GM23338 (cell line): ENCODE data around the gene NDUFS7. TPM values are rescaled to one million over a fixed set of nuclear protein-coding genes. Genes with fewer than 3 reads are reported as not detected.

Experiments used
- ATAC-seq: fragments of 200-7000 bp; cut with Tn5 transposase; 3 replicates; pipeline ENCODE4 v1.9.1; 2020
- DNase-seq: peaks from one replicate; pipeline ENCODE4 v3.0.0-alpha.2; 2015; ENCODE audit warnings: low spot score
- H2AFZ ChIP-seq: fragments of 200-600 bp; sonication (generic); 2 replicates; pipeline ENCODE4 v1.8.0; 2016; ENCODE audit warnings: antibody characterized with exemption, mild to moderate bottlenecking, moderate library complexity
- H3F3A ChIP-seq: fragments of 200-600 bp; sonication (generic); replicated peaks from 2 replicates; pipeline ENCODE4 v1.8.0; 2017; ENCODE audit warnings: antibody characterized with exemption, mixed run types, low read depth
- H3K27ac ChIP-seq: fragments of 200-600 bp; sonication (generic); 2 replicates; pipeline ENCODE4 v1.6.1; 2016; ENCODE audit warnings: low read depth
- H3K27me3 ChIP-seq: fragments of 200-600 bp; sonication (generic); 2 replicates; pipeline ENCODE4 v1.8.0; 2016; ENCODE audit warnings: mild to moderate bottlenecking, mixed run types, moderate library complexity; ENCODE audit not compliant: insufficient read depth
- H3K36me3 ChIP-seq: fragments of 200-600 bp; sonication (generic); 2 replicates; pipeline ENCODE4 v1.8.0; 2016; ENCODE audit warnings: mild to moderate bottlenecking; ENCODE audit not compliant: insufficient read depth
- H3K4me1 ChIP-seq: fragments of 200-600 bp; sonication (generic); 2 replicates; pipeline ENCODE4 v1.8.0; 2016; ENCODE audit warnings: mild to moderate bottlenecking, moderate library complexity; ENCODE audit not compliant: insufficient read depth
- H3K4me2 ChIP-seq: fragments of 200-600 bp; sonication (generic); 2 replicates; pipeline ENCODE4 v1.7.1; 2017; ENCODE audit warnings: mixed run types
- H3K4me3 ChIP-seq: fragments of 200-600 bp; sonication (generic); 2 replicates; pipeline ENCODE4 v1.6.1; 2016; ENCODE audit warnings: mixed run types
- H3K79me2 ChIP-seq: fragments of 200-600 bp; sonication (generic); replicated peaks from 2 replicates; pipeline ENCODE4 v1.8.0; 2017; ENCODE audit warnings: mild to moderate bottlenecking; ENCODE audit not compliant: insufficient read depth
- H3K9me2 ChIP-seq: fragments of 200-600 bp; sonication (generic); 2 replicates; pipeline ENCODE4 v1.8.0; 2017; ENCODE audit not compliant: insufficient read depth
- H4K20me1 ChIP-seq: fragments of 200-600 bp; sonication (generic); replicated peaks from 2 replicates; pipeline ENCODE4 v1.8.0; 2017; ENCODE audit warnings: mild to moderate bottlenecking; ENCODE audit not compliant: insufficient read depth
- H3K27ac Mint-ChIP-seq: 2 replicates; pipeline ENCODE4 v1.8.0; 2020; ENCODE audit warnings: inconsistent platforms, mild to moderate bottlenecking, moderate library complexity, mixed read lengths
- H3K27me3 Mint-ChIP-seq: 3 replicates; pipeline ENCODE4 v1.8.0; 2022; ENCODE audit warnings: low read depth, mild to moderate bottlenecking, moderate library complexity, mixed read lengths, inconsistent platforms; ENCODE audit not compliant: insufficient read depth, poor library complexity
- H3K36me3 Mint-ChIP-seq: 3 replicates; pipeline ENCODE4 v1.8.0; 2021; ENCODE audit warnings: low read depth, mild to moderate bottlenecking, inconsistent platforms, moderate library complexity, mixed read lengths
- H3K4me1 Mint-ChIP-seq: 3 replicates; pipeline ENCODE4 v1.8.0; 2020; ENCODE audit warnings: mild to moderate bottlenecking, inconsistent platforms, mixed read lengths
- H3K4me3 Mint-ChIP-seq: 3 replicates; pipeline ENCODE4 v1.8.0; 2021; ENCODE audit warnings: moderate library complexity, mild to moderate bottlenecking, inconsistent platforms, mixed read lengths
- H3K9me3 Mint-ChIP-seq: 3 replicates; pipeline ENCODE4 v1.8.0; 2020; ENCODE audit warnings: moderate library complexity, mild to moderate bottlenecking, inconsistent platforms, mixed read lengths
- CREB1 ChIP-seq: fragments of 250-450 bp; sonication (Bioruptor Pico); IDR thresholded peaks from 2 replicates; pipeline ENCODE4 v1.5.0; 2020; ENCODE audit warnings: low read depth, mild to moderate bottlenecking, moderate library complexity
- ETS1 ChIP-seq: IDR thresholded peaks from 2 replicates; pipeline ENCODE4 v1.6.1; 2016; ENCODE audit warnings: antibody characterized with exemption
- EZH2 ChIP-seq: fragments of 200-600 bp; sonication (generic); IDR thresholded peaks from one replicate; pipeline ENCODE4 v1.8.0; 2017; ENCODE audit warnings: antibody characterized with exemption, mild to moderate bottlenecking, low read depth; ENCODE audit not compliant: unreplicated experiment
- EZH2phosphoT487 ChIP-seq: fragments of 200-600 bp; sonication (generic); IDR thresholded peaks from one replicate; pipeline ENCODE4 v1.8.1; 2018; ENCODE audit warnings: antibody characterized with exemption; ENCODE audit not compliant: unreplicated experiment
- JUNB ChIP-seq: IDR thresholded peaks from one replicate; pipeline ENCODE4 v1.6.1; 2016; ENCODE audit warnings: antibody characterized with exemption; ENCODE audit not compliant: unreplicated experiment
- NANOG ChIP-seq: IDR thresholded peaks from 2 replicates; pipeline ENCODE4 v1.6.1; 2016; ENCODE audit warnings: antibody characterized with exemption, borderline replicate concordance
- POLR2AphosphoS5 ChIP-seq: IDR thresholded peaks from 2 replicates; pipeline ENCODE4 v1.6.1; 2016; ENCODE audit warnings: antibody characterized with exemption, low read depth
- STAT1 ChIP-seq: IDR thresholded peaks from one replicate; pipeline ENCODE4 v1.6.1; 2016; ENCODE audit warnings: antibody characterized with exemption; ENCODE audit not compliant: unreplicated experiment
- ZNF331 ChIP-seq: fragments of 250-450 bp; sonication (Bioruptor Pico); IDR thresholded peaks from 2 replicates; pipeline ENCODE4 v1.5.0; 2020; ENCODE audit warnings: low read depth, mild to moderate bottlenecking, moderate library complexity
- polyA plus RNA-seq: library from polyadenylated mRNA; unstranded; fragments of >200 nt; fragmentation: Nextera tagmentation; extraction: Ambion mirVana; gene quantifications from 2 replicates; pipeline ENCODE4 v1.2.1, GENCODE V29; 2016
- total RNA-seq: library from RNA; depleted of rRNA; stranded (reverse); fragments of >200 nt; shearing (Covaris generic); gene quantifications from 2 replicates; pipeline ENCODE4 v1.2.3, GENCODE V29; 2014
- TF ChIP-seq, protein P1 (sequence below): fragments of 250-450 bp; sonication (Bioruptor Pico); IDR thresholded peaks from 2 replicates; pipeline ENCODE4 v1.5.0; 2020; ENCODE audit warnings: mild to moderate bottlenecking, moderate library complexity
- TF ChIP-seq, protein P2 (sequence below), 2 experiments: fragments of 200-600 bp in 1 of 2; sonication (generic) in 1 of 2; conservative IDR thresholded peaks; 2 replicates each; pipeline versions ENCODE4 v1.5.1 to v1.6.1; 2016 to 2017; ENCODE audit warnings: antibody characterized with exemption in 2 of 2, low read depth in 2 of 2, mild to moderate bottlenecking in 2 of 2, moderate library complexity in 1 of 2

Gene NDUFS7
- total and polyA plus RNA-seq, 2 experiments from 2014 or later, result 132 to 203 TPM

- TF ChIP-seq, protein P1, sequence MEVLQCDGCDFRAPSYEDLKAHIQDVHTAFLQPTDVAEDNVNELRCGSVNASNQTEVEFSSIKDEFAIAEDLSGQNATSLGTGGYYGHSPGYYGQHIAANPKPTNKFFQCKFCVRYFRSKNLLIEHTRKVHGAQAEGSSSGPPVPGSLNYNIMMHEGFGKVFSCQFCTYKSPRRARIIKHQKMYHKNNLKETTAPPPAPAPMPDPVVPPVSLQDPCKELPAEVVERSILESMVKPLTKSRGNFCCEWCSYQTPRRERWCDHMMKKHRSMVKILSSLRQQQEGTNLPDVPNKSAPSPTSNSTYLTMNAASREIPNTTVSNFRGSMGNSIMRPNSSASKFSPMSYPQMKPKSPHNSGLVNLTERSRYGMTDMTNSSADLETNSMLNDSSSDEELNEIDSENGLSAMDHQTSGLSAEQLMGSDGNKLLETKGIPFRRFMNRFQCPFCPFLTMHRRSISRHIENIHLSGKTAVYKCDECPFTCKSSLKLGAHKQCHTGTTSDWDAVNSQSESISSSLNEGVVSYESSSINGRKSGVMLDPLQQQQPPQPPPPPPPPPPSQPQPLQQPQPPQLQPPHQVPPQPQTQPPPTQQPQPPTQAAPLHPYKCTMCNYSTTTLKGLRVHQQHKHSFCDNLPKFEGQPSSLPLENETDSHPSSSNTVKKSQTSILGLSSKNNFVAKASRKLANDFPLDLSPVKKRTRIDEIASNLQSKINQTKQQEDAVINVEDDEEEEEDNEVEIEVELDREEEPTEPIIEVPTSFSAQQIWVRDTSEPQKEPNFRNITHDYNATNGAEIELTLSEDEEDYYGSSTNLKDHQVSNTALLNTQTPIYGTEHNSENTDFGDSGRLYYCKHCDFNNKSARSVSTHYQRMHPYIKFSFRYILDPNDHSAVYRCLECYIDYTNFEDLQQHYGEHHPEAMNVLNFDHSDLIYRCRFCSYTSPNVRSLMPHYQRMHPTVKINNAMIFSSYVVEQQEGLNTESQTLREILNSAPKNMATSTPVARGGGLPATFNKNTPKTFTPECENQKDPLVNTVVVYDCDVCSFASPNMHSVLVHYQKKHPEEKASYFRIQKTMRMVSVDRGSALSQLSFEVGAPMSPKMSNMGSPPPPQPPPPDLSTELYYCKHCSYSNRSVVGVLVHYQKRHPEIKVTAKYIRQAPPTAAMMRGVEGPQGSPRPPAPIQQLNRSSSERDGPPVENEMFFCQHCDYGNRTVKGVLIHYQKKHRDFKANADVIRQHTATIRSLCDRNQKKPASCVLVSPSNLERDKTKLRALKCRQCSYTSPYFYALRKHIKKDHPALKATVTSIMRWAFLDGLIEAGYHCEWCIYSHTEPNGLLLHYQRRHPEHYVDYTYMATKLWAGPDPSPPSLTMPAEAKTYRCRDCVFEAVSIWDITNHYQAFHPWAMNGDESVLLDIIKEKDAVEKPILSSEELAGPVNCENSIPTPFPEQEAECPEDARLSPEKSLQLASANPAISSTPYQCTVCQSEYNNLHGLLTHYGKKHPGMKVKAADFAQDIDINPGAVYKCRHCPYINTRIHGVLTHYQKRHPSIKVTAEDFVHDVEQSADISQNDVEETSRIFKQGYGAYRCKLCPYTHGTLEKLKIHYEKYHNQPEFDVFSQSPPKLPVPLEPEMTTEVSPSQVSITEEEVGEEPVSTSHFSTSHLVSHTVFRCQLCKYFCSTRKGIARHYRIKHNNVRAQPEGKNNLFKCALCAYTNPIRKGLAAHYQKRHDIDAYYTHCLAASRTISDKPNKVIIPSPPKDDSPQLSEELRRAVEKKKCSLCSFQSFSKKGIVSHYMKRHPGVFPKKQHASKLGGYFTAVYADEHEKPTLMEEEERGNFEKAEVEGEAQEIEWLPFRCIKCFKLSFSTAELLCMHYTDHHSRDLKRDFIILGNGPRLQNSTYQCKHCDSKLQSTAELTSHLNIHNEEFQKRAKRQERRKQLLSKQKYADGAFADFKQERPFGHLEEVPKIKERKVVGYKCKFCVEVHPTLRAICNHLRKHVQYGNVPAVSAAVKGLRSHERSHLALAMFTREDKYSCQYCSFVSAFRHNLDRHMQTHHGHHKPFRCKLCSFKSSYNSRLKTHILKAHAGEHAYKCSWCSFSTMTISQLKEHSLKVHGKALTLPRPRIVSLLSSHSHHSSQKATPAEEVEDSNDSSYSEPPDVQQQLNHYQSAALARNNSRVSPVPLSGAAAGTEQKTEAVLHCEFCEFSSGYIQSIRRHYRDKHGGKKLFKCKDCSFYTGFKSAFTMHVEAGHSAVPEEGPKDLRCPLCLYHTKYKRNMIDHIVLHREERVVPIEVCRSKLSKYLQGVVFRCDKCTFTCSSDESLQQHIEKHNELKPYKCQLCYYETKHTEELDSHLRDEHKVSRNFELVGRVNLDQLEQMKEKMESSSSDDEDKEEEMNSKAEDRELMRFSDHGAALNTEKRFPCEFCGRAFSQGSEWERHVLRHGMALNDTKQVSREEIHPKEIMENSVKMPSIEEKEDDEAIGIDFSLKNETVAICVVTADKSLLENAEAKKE (CRISPR knock-in tag), result no peak
- no peak for TF ChIP-seq ETS1
These were observed 12.9 kb upstream of the NDUFS7 start (continued) for GRCh38 chr19:1370579-1371361.

DNA sequence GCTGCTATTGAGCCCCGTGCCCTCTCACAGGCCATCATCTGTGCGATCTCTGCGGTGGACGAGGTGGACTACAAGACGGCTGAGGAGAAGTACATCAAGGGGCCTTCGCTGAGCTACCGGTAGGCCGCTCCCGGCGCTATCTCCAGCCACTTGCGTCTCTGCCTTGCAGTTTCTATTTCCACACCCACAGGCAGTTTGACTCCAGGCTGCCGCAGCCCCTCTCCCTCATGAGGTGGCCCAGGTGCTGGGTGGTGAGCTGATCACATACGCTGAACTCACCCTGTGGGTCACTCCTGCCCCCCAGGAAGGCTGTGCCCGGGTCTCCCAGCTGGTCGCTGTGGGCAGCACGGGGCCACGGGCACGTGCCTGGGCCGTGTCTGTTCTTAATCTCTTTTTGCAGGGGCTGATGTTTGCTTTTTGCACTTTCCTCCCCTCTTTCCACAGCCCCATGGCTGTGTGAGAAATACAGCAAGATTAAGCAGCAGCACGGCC, 10.6 kb upstream of the NDUFS7 start:
- no peak overlapping the region for H3K4me3 ChIP-seq
- H3K36me3 Mint-ChIP-seq, result peaks cover 66% of the 10 kb centered on the region
- no peaks in the 10 kb centered on the region for H3K79me2 ChIP-seq
- H3K4me1 ChIP-seq, result no peaks in the 10 kb centered on the region
- no peak overlapping the region for H3K27ac Mint-ChIP-seq
- peaks cover 4% of the 10 kb centered on the region for H3K27me3 Mint-ChIP-seq
- ATAC-seq (no peak), DNase-seq (no peak)
- no peaks in the 10 kb centered on the region for H3K9me2 ChIP-seq
- peaks cover 7% of the 10 kb centered on the region; the same call in 1 of the 2 replicates for H3K36me3 ChIP-seq
- no peak overlapping the region for H3K4me3 Mint-ChIP-seq
- peaks cover 4% of the 10 kb centered on the region; the same call in 1 of the 2 replicates for H4K20me1 ChIP-seq
- no peak overlapping the region for H3K27ac ChIP-seq
- no peaks in the 10 kb centered on the region for H3K9me3 Mint-ChIP-seq
- no peaks in the 10 kb centered on the region for H3K27me3 ChIP-seq
- H3K4me1 Mint-ChIP-seq, result no peaks in the 10 kb centered on the region
- no peak overlapping the region for H3K4me2 ChIP-seq
- H2AFZ ChIP-seq, result no peak overlapping the region
- peaks cover 20% of the 10 kb centered on the region for H3F3A ChIP-seq
- TF ChIP-seq ZNF331 (CRISPR knock-in tag), result no peak
- no peak for TF ChIP-seq EZH2phosphoT487
- TF ChIP-seq, protein P2, sequence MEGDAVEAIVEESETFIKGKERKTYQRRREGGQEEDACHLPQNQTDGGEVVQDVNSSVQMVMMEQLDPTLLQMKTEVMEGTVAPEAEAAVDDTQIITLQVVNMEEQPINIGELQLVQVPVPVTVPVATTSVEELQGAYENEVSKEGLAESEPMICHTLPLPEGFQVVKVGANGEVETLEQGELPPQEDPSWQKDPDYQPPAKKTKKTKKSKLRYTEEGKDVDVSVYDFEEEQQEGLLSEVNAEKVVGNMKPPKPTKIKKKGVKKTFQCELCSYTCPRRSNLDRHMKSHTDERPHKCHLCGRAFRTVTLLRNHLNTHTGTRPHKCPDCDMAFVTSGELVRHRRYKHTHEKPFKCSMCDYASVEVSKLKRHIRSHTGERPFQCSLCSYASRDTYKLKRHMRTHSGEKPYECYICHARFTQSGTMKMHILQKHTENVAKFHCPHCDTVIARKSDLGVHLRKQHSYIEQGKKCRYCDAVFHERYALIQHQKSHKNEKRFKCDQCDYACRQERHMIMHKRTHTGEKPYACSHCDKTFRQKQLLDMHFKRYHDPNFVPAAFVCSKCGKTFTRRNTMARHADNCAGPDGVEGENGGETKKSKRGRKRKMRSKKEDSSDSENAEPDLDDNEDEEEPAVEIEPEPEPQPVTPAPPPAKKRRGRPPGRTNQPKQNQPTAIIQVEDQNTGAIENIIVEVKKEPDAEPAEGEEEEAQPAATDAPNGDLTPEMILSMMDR (conservative IDR thresholded peaks at IDR 0.05; ENCODE audit: low read depth in 2 of 2), result no peak
- TF ChIP-seq EZH2, result no peak
- no peak for TF ChIP-seq JUNB
- no peak for TF ChIP-seq POLR2AphosphoS5
- TF ChIP-seq CREB1 (CRISPR knock-in tag), result no peak
- no peak for TF ChIP-seq STAT1
- TF ChIP-seq NANOG, result no peak
